Stimulated activated effector memory CD8-positive, alpha-beta T cell treated with anti-CD3 and anti-CD28 coated beads, Interleukin-12 subunit alpha, Interleukin-12 subunit beta, amount 100 ng/mL, for 72 hours (primary cell): ENCODE measurements around the gene MRPS27.
"Not testable (repeated sequence)": the region's sequence is repeated elsewhere in the genome, so short reads cannot be mapped to it uniquely, and the experiment has no call there.

Experiments
- ATAC-seq: fragments of 150-1000 bp; cut with Tn5 transposase; 2 replicates; pipeline ENCODE4 v1.10.0; 2021
- DNase-seq, 2 donors: peaks; one replicate each; pipeline ENCODE4 v3.0.0; 2021 to 2022; ENCODE audit warnings: low spot score in 2 of 2
- H3K27ac Mint-ChIP-seq: one replicate; pipeline ENCODE4 v1.8.0; 2022; ENCODE audit warnings: mild to moderate bottlenecking, mixed read lengths
- H3K36me3 Mint-ChIP-seq: one replicate; pipeline ENCODE4 v1.8.0; 2022; ENCODE audit warnings: mild to moderate bottlenecking, mixed read lengths
- H3K4me1 Mint-ChIP-seq: one replicate; pipeline ENCODE4 v1.8.0; 2022; ENCODE audit warnings: mixed read lengths
- H3K4me3 Mint-ChIP-seq: one replicate; pipeline ENCODE4 v1.8.0; 2022; ENCODE audit warnings: mild to moderate bottlenecking, mixed read lengths
- H3K9me3 Mint-ChIP-seq: one replicate; pipeline ENCODE4 v1.8.0; 2022; ENCODE audit warnings: mixed read lengths

MRPS27 gene

GRCh38 chr5:72347801-72348308 is 27.8 kb upstream of the MRPS27 start:
- Mint-ChIP-seq H3K9me3 (no peaks in the 10 kb centered on the region), H3K36me3 (peaks cover 24% of the 10 kb centered on the region), H3K4me1 (peaks cover 13% of the 10 kb centered on the region), H3K4me3 (no peak overlapping the region), H3K27ac (peak overlapping the region; percentile 11)
- peak in 1 of 2 donors; percentile 54 for DNase-seq
- ATAC-seq: peak; percentile 94

- peaks cover 13% of the 10 kb centered on the region for H3K4me1 Mint-ChIP-seq
- H3K27ac Mint-ChIP-seq: no peak overlapping the region
- H3K9me3 Mint-ChIP-seq: no peaks in the 10 kb centered on the region
- peaks cover 24% of the 10 kb centered on the region for H3K36me3 Mint-ChIP-seq
- H3K4me3 Mint-ChIP-seq: no peak overlapping the region
- ATAC-seq (no peak), DNase-seq (no peak)
Measured at GRCh38 chr5:72346398-72346797, 26.4 kb upstream of the MRPS27 start.

- no peak for ATAC-seq
- Mint-ChIP-seq H3K9me3 (no peaks in the 10 kb centered on the region), H3K4me3 (no peak overlapping the region), H3K36me3 (peaks cover 69% of the 10 kb centered on the region), H3K27ac (no peak overlapping the region), H3K4me1 (no peaks in the 10 kb centered on the region)
- no peak for DNase-seq
Measured at GRCh38 chr5:72338689-72339209, 18.7 kb upstream of the MRPS27 start.

- Mint-ChIP-seq H3K4me1 (no peaks in the 10 kb centered on the region), H3K9me3 (no peaks in the 10 kb centered on the region), H3K36me3 (peaks cover 67% of the 10 kb centered on the region), H3K4me3 (no peak overlapping the region), H3K27ac (no peak overlapping the region)
- DNase-seq (no peak), ATAC-seq (no peak)
Measured at GRCh38 chr5:72337159-72337558, 17.1 kb upstream of the MRPS27 start.

GRCh38 chr5:72330712-72331111 is 10.7 kb upstream of the MRPS27 start:
- ATAC-seq (no peak), DNase-seq (no peak)
- Mint-ChIP-seq H3K36me3 (peaks cover 65% of the 10 kb centered on the region), H3K4me3 (no peak overlapping the region), H3K4me1 (no peaks in the 10 kb centered on the region), H3K27ac (no peak overlapping the region), H3K9me3 (no peaks in the 10 kb centered on the region)

- Mint-ChIP-seq H3K36me3 (peaks cover 57% of the 10 kb centered on the region), H3K27ac (no peak overlapping the region), H3K4me3 (no peak overlapping the region), H3K9me3 (no peaks in the 10 kb centered on the region), H3K4me1 (peaks cover 6% of the 10 kb centered on the region)
- no peak for ATAC-seq
- DNase-seq: no peak
Measured at GRCh38 chr5:72328172-72328571, 8.1 kb upstream of the MRPS27 start.

- Mint-ChIP-seq H3K36me3 (peaks cover 59% of the 10 kb centered on the region), H3K9me3 (no peaks in the 10 kb centered on the region), H3K4me1 (peaks cover 6% of the 10 kb centered on the region), H3K27ac (no peak overlapping the region), H3K4me3 (no peak overlapping the region)
- DNase-seq: no peak
- ATAC-seq: no peak
Measured at GRCh38 chr5:72326306-72326649, 6.2 kb upstream of the MRPS27 start.

- H3K36me3 Mint-ChIP-seq: peaks cover 54% of the 10 kb centered on the region
Measured at GRCh38 chr5:72325566-72326305, 5.7 kb upstream of the MRPS27 start.

GRCh38 chr5:72324189-72324825 is 4.3 kb upstream of the MRPS27 start:
- Mint-ChIP-seq H3K4me3 (no peak overlapping the region), H3K4me1 (peaks cover 6% of the 10 kb centered on the region), H3K9me3 (no peaks in the 10 kb centered on the region), H3K27ac (no peak overlapping the region), H3K36me3 (peaks cover 50% of the 10 kb centered on the region)
- DNase-seq (no peak), ATAC-seq (no peak)

More at GRCh38 chr5:72325566-72326305, 5.7 kb upstream of the MRPS27 start:
- H3K27ac Mint-ChIP-seq: no peak overlapping the region
- ATAC-seq (no peak), DNase-seq (no peak)
- H3K4me1 Mint-ChIP-seq: peaks cover 6% of the 10 kb centered on the region
- no peak overlapping the region for H3K4me3 Mint-ChIP-seq
- H3K9me3 Mint-ChIP-seq: no peaks in the 10 kb centered on the region

- ATAC-seq: peak; percentile 1
- Mint-ChIP-seq H3K36me3 (peaks cover 69% of the 10 kb centered on the region), H3K4me1 (peaks cover 20% of the 10 kb centered on the region), H3K27ac (peak overlapping the region; percentile 96), H3K4me3 (peak overlapping the region; percentile 93)
- H3K9me3 Mint-ChIP-seq: not testable (repeated sequence)
- peak; percentile 21 to 69 for DNase-seq
Measured at GRCh38 chr5:72319435-72319975, 535 bp downstream of the MRPS27 start.

- DNase-seq (no peak), ATAC-seq (no peak)
- H3K4me1 Mint-ChIP-seq: peaks cover 16% of the 10 kb centered on the region
- H3K36me3 Mint-ChIP-seq: peaks cover 85% of the 10 kb centered on the region
- no peaks in the 10 kb centered on the region for H3K9me3 Mint-ChIP-seq
- H3K27ac Mint-ChIP-seq: no peak overlapping the region
- no peak overlapping the region for H3K4me3 Mint-ChIP-seq
Measured at GRCh38 chr5:72314571-72315172, 5.4 kb downstream of the MRPS27 start.

GRCh38 chr5:72313141-72313540 is 6.9 kb downstream of the MRPS27 start:
- H3K9me3 Mint-ChIP-seq: no peaks in the 10 kb centered on the region
- no peak overlapping the region for H3K4me3 Mint-ChIP-seq
- peaks cover 13% of the 10 kb centered on the region for H3K4me1 Mint-ChIP-seq
- peaks cover 92% of the 10 kb centered on the region for H3K36me3 Mint-ChIP-seq
- DNase-seq: no peak
- ATAC-seq: no peak
- H3K27ac Mint-ChIP-seq: peak overlapping the region; percentile 21

GRCh38 chr5:72308853-72309191 is 11.2 kb downstream of the MRPS27 start:
- Mint-ChIP-seq H3K4me1 (peaks cover 15% of the 10 kb centered on the region), H3K27ac (peak overlapping the region; percentile 87), H3K4me3 (peak overlapping the region; percentile 79), H3K9me3 (no peaks in the 10 kb centered on the region), H3K36me3 (peaks cover 70% of the 10 kb centered on the region)
- ATAC-seq (no peak), DNase-seq (no peak)

GRCh38 chr5:72307968-72308852 is 11.8 kb downstream of the MRPS27 start:
- Mint-ChIP-seq H3K27ac (peak overlapping the region; percentile 87), H3K4me3 (peak overlapping the region; percentile 79), H3K36me3 (peaks cover 70% of the 10 kb centered on the region), H3K9me3 (no peaks in the 10 kb centered on the region), H3K4me1 (peaks cover 15% of the 10 kb centered on the region)
- ATAC-seq (peak; percentile 99), DNase-seq (peak; percentile 90 to 96)

- peak overlapping the region; percentile 79 for H3K4me3 Mint-ChIP-seq
- H3K9me3 Mint-ChIP-seq: no peaks in the 10 kb centered on the region
- no peak for DNase-seq
- peaks cover 15% of the 10 kb centered on the region for H3K4me1 Mint-ChIP-seq
- H3K27ac Mint-ChIP-seq: peak overlapping the region; percentile 87
- ATAC-seq: no peak
- peaks cover 70% of the 10 kb centered on the region for H3K36me3 Mint-ChIP-seq
Measured at GRCh38 chr5:72307573-72307967, 12.5 kb downstream of the MRPS27 start.
